ENCODE data around the gene WDR70. TPM values are rescaled to one million over a fixed set of nuclear protein-coding genes. Genes with fewer than 3 reads are reported as not detected.
"Not testable (repeated sequence)": the region's sequence is repeated elsewhere in the genome, so short reads cannot be mapped to it uniquely, and the experiment has no call there.

The WDR70 gene
- 10 to 100 TPM; 45.5 to 57.2 (median 55.1) TPM for polyA plus RNA-seq (ENCODE audit: insufficient read length in 4 of 4)

- DNase-seq (ENCODE audit: low read depth in 4 of 4, low spot score in 3 of 4) = peak; percentile 66 to 76 (median 70)
These were observed at the start of gene WDR70 for GRCh38 chr5:37379100-37379628. Gene WDR70 (plus strand): TSS chr5:37379318. CDS start chr5:37379368, 50 bp downstream.

GRCh38 chr5:37334754-37335153, 44.4 kb upstream of the WDR70 start:
- not testable (repeated sequence) for DNase-seq (ENCODE audit: low read depth in 4 of 4, low spot score in 3 of 4)

- DNase-seq (ENCODE audit: low read depth in 4 of 4, low spot score in 3 of 4) = not testable (repeated sequence)
These were observed 36.4 kb upstream of the WDR70 start for GRCh38 chr5:37342741-37343140.

- no peak for DNase-seq (ENCODE audit: low read depth in 4 of 4, low spot score in 3 of 4)
These were observed 24.0 kb upstream of the WDR70 start for GRCh38 chr5:37355161-37355560.

GRCh38 chr5:37370550-37370863, 8.6 kb upstream of the WDR70 start:
- no peak for DNase-seq (ENCODE audit: low read depth in 4 of 4, low spot score in 3 of 4)

- peak; percentile 87 to 94 (median 90) for DNase-seq (ENCODE audit: low read depth in 4 of 4, low spot score in 3 of 4)
These were observed 8.0 kb upstream of the WDR70 start, which contains the start of gene NUP155 for GRCh38 chr5:37370864-37371726. Gene NUP155 (minus strand): TSS chr5:37371106. CDS start chr5:37370977, 129 bp downstream.

GRCh38 chr5:37375091-37375490, 4.0 kb upstream of the WDR70 start:
- DNase-seq (ENCODE audit: low read depth in 4 of 4, low spot score in 3 of 4) = no peak

GRCh38 chr5:37378066-37378465, 1.1 kb upstream of the WDR70 start:
- not testable (repeated sequence) for DNase-seq (ENCODE audit: low read depth in 4 of 4, low spot score in 3 of 4)

- DNase-seq (ENCODE audit: low read depth in 4 of 4, low spot score in 3 of 4) = no peak
These were observed 12.5 kb downstream of the WDR70 start for GRCh38 chr5:37391591-37391990.

GRCh38 chr5:37396352-37396751, 17.2 kb downstream of the WDR70 start:
- DNase-seq (ENCODE audit: low read depth in 4 of 4, low spot score in 3 of 4) = no peak

GRCh38 chr5:37400501-37400900, 21.4 kb downstream of the WDR70 start:
- DNase-seq (ENCODE audit: low read depth in 4 of 4, low spot score in 3 of 4) = no peak

- DNase-seq (ENCODE audit: low read depth in 4 of 4, low spot score in 3 of 4) = no peak
These were observed 33.4 kb downstream of the WDR70 start for GRCh38 chr5:37412515-37412914.

- DNase-seq (ENCODE audit: low read depth in 4 of 4, low spot score in 3 of 4) = not testable (repeated sequence)
These were observed 36.3 kb downstream of the WDR70 start for GRCh38 chr5:37415456-37415855.

- DNase-seq (ENCODE audit: low read depth in 4 of 4, low spot score in 3 of 4) = no peak
These were observed 38.2 kb downstream of the WDR70 start for GRCh38 chr5:37417347-37417746.

- DNase-seq (ENCODE audit: low read depth in 4 of 4, low spot score in 3 of 4) = no peak
These were observed 45.3 kb downstream of the WDR70 start for GRCh38 chr5:37424441-37424840.

- DNase-seq (ENCODE audit: low read depth in 4 of 4, low spot score in 3 of 4) = no peak
These were observed 48.9 kb downstream of the WDR70 start for GRCh38 chr5:37428044-37428443.

- DNase-seq (ENCODE audit: low read depth in 4 of 4, low spot score in 3 of 4) = no peak
These were observed 56.1 kb downstream of the WDR70 start for GRCh38 chr5:37435261-37435660.

GRCh38 chr5:37436146-37436934, 57.2 kb downstream of the WDR70 start:
- no peak for DNase-seq (ENCODE audit: low read depth in 4 of 4, low spot score in 3 of 4)

- DNase-seq (ENCODE audit: low read depth in 4 of 4, low spot score in 3 of 4) = no peak
These were observed 58.6 kb downstream of the WDR70 start for GRCh38 chr5:37437711-37438110.

- DNase-seq (ENCODE audit: low read depth in 4 of 4, low spot score in 3 of 4) = not testable (repeated sequence)
These were observed 66.7 kb downstream of the WDR70 start for GRCh38 chr5:37445783-37446182.

- DNase-seq (ENCODE audit: low read depth in 4 of 4, low spot score in 3 of 4) = no peak
These were observed 69.8 kb downstream of the WDR70 start for GRCh38 chr5:37448941-37449340.
